ENCODE results near the gene MEGF6.

Gene MEGF6

GRCh38 chr1:3519301-3519885 is 91.9 kb downstream of the MEGF6 start:
- no peak for DNase-seq (ENCODE audit: low read depth)

- no peak for DNase-seq (ENCODE audit: low read depth)
Observed at GRCh38 chr1:3518756-3519155, 92.6 kb downstream of the MEGF6 start.

- no peak for DNase-seq (ENCODE audit: low read depth)
Observed at GRCh38 chr1:3518256-3518655, 93.1 kb downstream of the MEGF6 start.

GRCh38 chr1:3516911-3517675 is 94.2 kb downstream of the MEGF6 start:
- DNase-seq (ENCODE audit: low read depth), result no peak

GRCh38 chr1:3516481-3516869 is 94.8 kb downstream of the MEGF6 start:
- no peak for DNase-seq (ENCODE audit: low read depth)

GRCh38 chr1:3515774-3516480 is 95.4 kb downstream of the MEGF6 start:
- DNase-seq (ENCODE audit: low read depth), result no peak

GRCh38 chr1:3515272-3515671 is 96.0 kb downstream of the MEGF6 start:
- no peak for DNase-seq (ENCODE audit: low read depth)

- no peak for DNase-seq (ENCODE audit: low read depth)
Observed at GRCh38 chr1:3514404-3514803, 96.9 kb downstream of the MEGF6 start.

GRCh38 chr1:3511856-3512255 is 99.5 kb downstream of the MEGF6 start:
- DNase-seq (ENCODE audit: low read depth), result no peak

- no peak for DNase-seq (ENCODE audit: low read depth)
Observed at GRCh38 chr1:3511306-3511705, 100.0 kb downstream of the MEGF6 start.

- DNase-seq (ENCODE audit: low read depth), result no peak
Observed at GRCh38 chr1:3510956-3511250, 100.4 kb downstream of the MEGF6 start.

- no peak for DNase-seq (ENCODE audit: low read depth)
Observed at GRCh38 chr1:3510136-3510955, 101.0 kb downstream of the MEGF6 start.

- DNase-seq (ENCODE audit: low read depth), result no peak
Observed at GRCh38 chr1:3509721-3510120, 101.6 kb downstream of the MEGF6 start.

GRCh38 chr1:3508757-3509415 is 102.4 kb downstream of the MEGF6 start:
- no peak for DNase-seq (ENCODE audit: low read depth)

- DNase-seq (ENCODE audit: low read depth), result no peak
Observed at GRCh38 chr1:3507636-3508275, 103.6 kb downstream of the MEGF6 start.

GRCh38 chr1:3506943-3507342 is 104.4 kb downstream of the MEGF6 start:
- no peak for DNase-seq (ENCODE audit: low read depth)

- DNase-seq (ENCODE audit: low read depth), result no peak
Observed at GRCh38 chr1:3506041-3506440, 105.3 kb downstream of the MEGF6 start.

- no peak for DNase-seq (ENCODE audit: low read depth)
Observed at GRCh38 chr1:3505161-3505560, 106.1 kb downstream of the MEGF6 start.

- no peak for DNase-seq (ENCODE audit: low read depth)
Observed at GRCh38 chr1:3504822-3505153, 106.5 kb downstream of the MEGF6 start.

GRCh38 chr1:3504151-3504821 is 107.0 kb downstream of the MEGF6 start:
- DNase-seq (ENCODE audit: low read depth), result no peak

GRCh38 chr1:3503525-3503886 is 107.8 kb downstream of the MEGF6 start:
- no peak for DNase-seq (ENCODE audit: low read depth)

All from stimulated activated CD8-positive, alpha-beta memory T cell treated with anti-CD3 and anti-CD28 coated beads, Interleukin-15, amount 100 ng/mL, for 1 hour (primary cell).